BLaER1 (cell line): ENCODE measurements around the gene ZXDA.
"Not testable (repeated sequence)": the region's sequence is repeated elsewhere in the genome, so short reads cannot be mapped to it uniquely, and the experiment has no call there.

Experiments used
- H3K27ac ChIP-seq: shearing (Covaris generic); formaldehyde crosslinking; 2 replicates; pipeline ENCODE4 v1.8.1; 2022
- H3K27me3 ChIP-seq: shearing (Covaris generic); formaldehyde crosslinking; 2 replicates; pipeline ENCODE4 v1.8.1; 2022
- H3K36me3 ChIP-seq: shearing (Covaris generic); formaldehyde crosslinking; 2 replicates; pipeline ENCODE4 v1.8.1; 2022
- H3K4me1 ChIP-seq: shearing (Covaris generic); formaldehyde crosslinking; 2 replicates; pipeline ENCODE4 v1.8.1; 2022
- H3K4me2 ChIP-seq: shearing (Covaris generic); formaldehyde crosslinking; 2 replicates; pipeline ENCODE4 v1.8.1; 2022
- H3K4me3 ChIP-seq: shearing (Covaris generic); formaldehyde crosslinking; 2 replicates; pipeline ENCODE4 v1.8.1; 2022
- H3K9ac ChIP-seq: shearing (Covaris generic); formaldehyde crosslinking; 2 replicates; pipeline ENCODE4 v1.8.1; 2022
- H3K9me3 ChIP-seq: shearing (Covaris generic); formaldehyde crosslinking; 2 replicates; pipeline ENCODE4 v1.8.1; 2022
- H4K20me1 ChIP-seq: shearing (Covaris generic); formaldehyde crosslinking; 2 replicates; pipeline ENCODE4 v1.8.1; 2022
- Cebpa-rat ChIP-seq: shearing (Covaris generic); IDR thresholded peaks from 2 replicates; pipeline ENCODE4 v1.8.1; 2022

Gene ZXDA, protein sequence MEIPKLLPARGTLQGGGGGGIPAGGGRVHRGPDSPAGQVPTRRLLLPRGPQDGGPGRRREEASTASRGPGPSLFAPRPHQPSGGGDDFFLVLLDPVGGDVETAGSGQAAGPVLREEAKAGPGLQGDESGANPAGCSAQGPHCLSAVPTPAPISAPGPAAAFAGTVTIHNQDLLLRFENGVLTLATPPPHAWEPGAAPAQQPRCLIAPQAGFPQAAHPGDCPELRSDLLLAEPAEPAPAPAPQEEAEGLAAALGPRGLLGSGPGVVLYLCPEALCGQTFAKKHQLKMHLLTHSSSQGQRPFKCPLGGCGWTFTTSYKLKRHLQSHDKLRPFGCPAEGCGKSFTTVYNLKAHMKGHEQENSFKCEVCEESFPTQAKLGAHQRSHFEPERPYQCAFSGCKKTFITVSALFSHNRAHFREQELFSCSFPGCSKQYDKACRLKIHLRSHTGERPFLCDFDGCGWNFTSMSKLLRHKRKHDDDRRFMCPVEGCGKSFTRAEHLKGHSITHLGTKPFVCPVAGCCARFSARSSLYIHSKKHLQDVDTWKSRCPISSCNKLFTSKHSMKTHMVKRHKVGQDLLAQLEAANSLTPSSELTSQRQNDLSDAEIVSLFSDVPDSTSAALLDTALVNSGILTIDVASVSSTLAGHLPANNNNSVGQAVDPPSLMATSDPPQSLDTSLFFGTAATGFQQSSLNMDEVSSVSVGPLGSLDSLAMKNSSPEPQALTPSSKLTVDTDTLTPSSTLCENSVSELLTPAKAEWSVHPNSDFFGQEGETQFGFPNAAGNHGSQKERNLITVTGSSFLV

DNA sequence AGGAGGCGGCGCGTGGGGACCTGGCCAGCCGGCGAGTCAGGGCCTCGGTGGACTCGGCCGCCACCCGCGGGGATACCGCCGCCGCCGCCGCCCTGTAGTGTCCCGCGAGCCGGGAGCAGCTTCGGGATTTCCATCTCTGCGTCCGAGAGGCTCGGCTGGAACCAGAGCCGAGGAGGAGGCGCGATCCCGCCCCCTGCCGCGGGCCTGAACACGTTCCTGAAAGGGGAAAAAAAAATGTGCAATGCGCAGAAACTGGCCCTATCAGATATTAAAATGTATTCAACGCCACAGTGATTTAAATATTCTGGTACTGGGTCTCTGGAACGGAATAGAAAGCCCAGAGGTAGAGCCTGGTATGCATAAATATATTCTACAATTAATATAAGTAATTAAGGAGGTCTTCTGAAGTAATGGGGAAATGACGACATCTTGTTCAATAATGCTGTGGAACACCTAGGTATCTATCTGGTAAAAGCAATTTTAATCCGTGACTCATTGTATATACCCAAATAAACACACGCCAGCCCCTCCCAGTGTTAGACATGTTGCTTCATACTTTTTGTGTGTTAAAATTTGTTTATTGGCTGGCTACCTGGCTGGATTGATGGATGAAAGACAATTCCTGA lies at the start of gene ZXDA:
ZXDA (minus strand) TSS at position 172 of the 626 bp plus-strand sequence; CDS start at position 134, 38 bp downstream.
- H3K4me3 ChIP-seq: peak within 1 kb of the TSS; percentile 66
- H3K9ac ChIP-seq: peak within 1 kb of the TSS; percentile 78
- H3K9me3 ChIP-seq, H4K20me1 ChIP-seq, H3K4me1 ChIP-seq, H3K36me3 ChIP-seq, H3K27me3 ChIP-seq: not testable (repeated sequence)
- H3K4me2 ChIP-seq: peak within 1 kb of the TSS; percentile 61
- H3K27ac ChIP-seq: peak within 1 kb of the TSS; percentile 82

DNA sequence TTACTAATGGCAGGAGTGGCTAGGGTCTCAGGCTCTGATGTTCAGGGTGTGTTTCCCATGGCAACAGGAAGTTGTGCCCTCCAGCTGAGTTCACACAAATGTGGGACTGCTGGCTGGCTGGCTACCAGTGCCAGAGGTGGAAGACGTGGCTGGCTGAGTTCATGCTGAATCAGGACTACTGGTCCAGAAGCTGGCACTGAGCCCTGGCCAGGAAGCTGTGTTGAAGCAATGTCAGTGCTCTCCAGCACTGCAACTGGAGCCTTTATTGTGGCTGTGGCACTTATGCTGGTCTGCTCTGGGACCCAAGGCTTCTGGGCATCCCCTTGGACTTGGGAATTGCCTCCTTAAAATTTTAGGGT lies 42.0 kb upstream of the ZXDA start:
- Histone ChIP-seq H3K9me3 (no peaks in the 10 kb centered on the region), H3K27me3 (no peaks in the 10 kb centered on the region), H3K4me3 (peak overlapping the region; percentile 18; the same call in 1 of the 2 replicates), H3K9ac (peak overlapping the region; percentile 77), H3K4me2 (peak overlapping the region; percentile 71), H3K27ac (peak overlapping the region; percentile 93), H3K36me3 (no peaks in the 10 kb centered on the region), H4K20me1 (no peaks in the 10 kb centered on the region), H3K4me1 (peaks cover 31% of the 10 kb centered on the region)
- TF ChIP-seq Cebpa-rat: no peak

DNA sequence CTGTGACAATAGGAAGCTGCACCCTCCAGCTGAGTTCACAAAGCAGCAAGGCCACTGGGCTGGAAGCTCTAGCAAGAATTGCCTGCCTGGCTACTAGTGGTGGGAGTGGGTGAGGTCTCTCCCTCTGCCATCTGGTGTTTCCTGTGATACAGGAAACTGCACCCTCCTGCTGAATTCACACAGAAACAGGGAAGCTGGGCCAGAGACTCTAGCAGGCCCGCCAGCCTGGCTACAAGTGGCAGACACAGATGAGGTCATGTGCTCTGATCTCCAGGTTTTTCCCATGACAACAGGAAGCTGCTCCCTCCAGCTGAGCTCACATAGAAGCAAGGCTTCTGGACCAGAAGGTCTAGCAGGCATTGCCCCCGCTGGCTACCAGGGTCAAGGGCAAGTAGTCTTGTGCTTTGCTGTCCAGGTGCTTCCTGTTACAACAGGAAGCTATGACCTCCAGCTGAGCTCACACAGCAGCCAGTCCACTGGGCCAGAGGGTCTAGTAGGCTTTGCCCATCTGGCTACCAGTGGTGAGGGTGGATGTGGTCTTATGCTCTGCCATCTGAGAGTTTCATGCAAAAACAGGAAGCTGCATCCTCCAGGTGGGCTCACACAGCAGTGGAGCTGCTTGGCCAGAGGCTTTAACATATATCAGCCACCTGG lies 41.5 kb upstream of the ZXDA start:
- Histone ChIP-seq H3K4me1 (peaks cover 31% of the 10 kb centered on the region), H3K9ac (peak overlapping the region; percentile 77), H3K4me2 (peak overlapping the region; percentile 71), H3K27me3 (no peaks in the 10 kb centered on the region), H3K27ac (peak overlapping the region; percentile 93), H3K9me3 (no peaks in the 10 kb centered on the region), H4K20me1 (no peaks in the 10 kb centered on the region), H3K36me3 (no peaks in the 10 kb centered on the region), H3K4me3 (peak overlapping the region; percentile 26; the same call in 1 of the 2 replicates)
- no peak for TF ChIP-seq Cebpa-rat

DNA sequence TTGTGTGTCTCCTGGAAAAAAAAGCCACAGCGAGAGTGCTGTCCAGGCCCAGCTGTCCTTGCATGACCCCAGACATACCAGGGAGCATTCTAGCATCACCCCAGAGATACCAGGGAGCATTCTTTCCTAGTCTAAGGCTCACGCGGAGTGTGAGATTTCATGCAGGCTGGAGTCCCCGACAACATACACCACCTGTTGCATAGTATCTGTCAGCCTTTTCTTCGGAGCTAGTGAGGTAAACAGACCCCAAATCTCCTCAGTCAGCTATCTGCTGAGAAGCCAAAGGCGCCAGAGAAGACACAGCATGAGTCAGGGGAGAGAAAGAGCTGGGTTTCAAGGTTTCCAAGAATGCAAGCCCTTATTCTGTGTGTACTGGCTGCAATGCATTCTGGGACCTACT lies 23.1 kb upstream of the ZXDA start:
- no peaks in the 10 kb centered on the region for H3K36me3 ChIP-seq
- H3K27me3 ChIP-seq: no peaks in the 10 kb centered on the region
- no peak for TF ChIP-seq Cebpa-rat
- peaks cover 4% of the 10 kb centered on the region; the same call in 1 of the 2 replicates for H3K9me3 ChIP-seq
- H3K4me1 ChIP-seq: no peaks in the 10 kb centered on the region
- H3K27ac ChIP-seq: no peak overlapping the region
- no peak overlapping the region for H3K4me3 ChIP-seq
- H4K20me1 ChIP-seq: no peaks in the 10 kb centered on the region
- H3K4me2 ChIP-seq: no peak overlapping the region
- H3K9ac ChIP-seq: no peak overlapping the region

DNA sequence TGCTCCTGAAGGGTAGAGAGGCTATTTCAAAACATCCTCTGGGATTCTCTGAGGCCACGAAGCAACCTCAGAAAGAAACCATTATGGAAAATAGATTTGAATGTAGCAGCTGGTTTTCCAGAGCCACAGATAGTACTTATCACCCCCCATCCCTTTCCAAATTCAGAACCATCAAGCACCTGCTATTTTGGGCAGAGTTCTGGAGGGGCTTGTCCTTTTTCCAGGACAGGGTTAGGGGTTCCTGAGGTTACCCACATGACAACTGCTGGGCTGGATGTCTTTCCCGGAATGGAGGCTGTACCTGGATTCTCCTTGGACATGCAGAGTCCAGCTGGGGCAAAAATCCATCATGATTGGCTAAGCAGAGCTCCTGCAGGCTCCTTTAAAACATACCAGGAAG lies 22.0 kb upstream of the ZXDA start:
- no peak overlapping the region for H3K9ac ChIP-seq
- no peaks in the 10 kb centered on the region for H4K20me1 ChIP-seq
- no peak overlapping the region for H3K4me2 ChIP-seq
- no peak overlapping the region for H3K4me3 ChIP-seq
- no peak for TF ChIP-seq Cebpa-rat
- no peaks in the 10 kb centered on the region for H3K36me3 ChIP-seq
- H3K27me3 ChIP-seq: no peaks in the 10 kb centered on the region
- no peaks in the 10 kb centered on the region for H3K9me3 ChIP-seq
- no peaks in the 10 kb centered on the region for H3K4me1 ChIP-seq
- no peak overlapping the region for H3K27ac ChIP-seq

DNA sequence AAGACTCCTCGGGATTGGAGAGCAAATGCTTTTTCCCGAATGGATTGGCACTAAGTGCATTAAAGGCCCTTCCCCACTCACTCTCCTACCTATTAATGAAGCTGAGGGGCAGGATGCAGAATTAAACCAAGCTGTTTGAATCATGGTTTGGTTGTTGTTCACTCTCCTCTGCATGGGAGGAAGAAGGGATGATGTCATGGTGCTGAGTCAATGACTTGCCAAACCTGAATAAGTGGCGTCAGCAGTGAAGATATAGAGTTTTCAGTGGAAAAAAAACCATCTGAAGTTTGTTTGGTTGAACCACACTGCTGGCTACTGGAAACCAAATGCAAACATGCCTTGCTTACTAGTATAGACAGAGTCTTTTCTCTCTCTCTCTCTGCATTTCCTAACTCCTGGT lies 19.8 kb upstream of the ZXDA start:
- no peak overlapping the region for H3K9ac ChIP-seq
- H3K27me3 ChIP-seq: no peaks in the 10 kb centered on the region
- no peak overlapping the region for H3K4me2 ChIP-seq
- H3K4me1 ChIP-seq: no peaks in the 10 kb centered on the region
- no peak for TF ChIP-seq Cebpa-rat
- no peaks in the 10 kb centered on the region for H4K20me1 ChIP-seq
- no peaks in the 10 kb centered on the region for H3K36me3 ChIP-seq
- no peak overlapping the region for H3K27ac ChIP-seq
- H3K4me3 ChIP-seq: no peak overlapping the region
- H3K9me3 ChIP-seq: no peaks in the 10 kb centered on the region

DNA sequence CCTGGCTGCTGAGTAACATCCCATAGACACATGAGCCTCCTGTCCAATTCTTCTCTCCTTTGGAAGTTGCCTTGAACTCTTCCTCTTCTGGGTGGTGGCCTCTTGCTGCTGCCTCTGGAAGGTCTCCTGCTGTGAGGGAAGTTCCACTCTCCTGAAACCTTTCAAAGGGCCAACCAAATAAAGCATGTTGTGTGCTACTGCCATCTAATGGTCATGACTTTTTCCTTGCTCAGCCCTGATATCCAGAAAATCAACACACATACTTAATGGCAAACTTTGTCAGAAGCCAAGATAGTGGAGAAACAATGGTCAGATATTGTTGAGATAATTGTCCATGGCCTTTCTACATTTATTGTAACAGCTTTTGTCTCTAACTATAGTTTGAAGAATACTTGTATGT lies 19.1 kb upstream of the ZXDA start:
- Histone ChIP-seq H3K9ac (no peak overlapping the region), H3K4me2 (no peak overlapping the region), H4K20me1 (no peaks in the 10 kb centered on the region), H3K27me3 (no peaks in the 10 kb centered on the region), H3K36me3 (no peaks in the 10 kb centered on the region), H3K4me3 (no peak overlapping the region), H3K9me3 (no peaks in the 10 kb centered on the region), H3K27ac (no peak overlapping the region), H3K4me1 (no peaks in the 10 kb centered on the region)
- no peak for TF ChIP-seq Cebpa-rat

DNA sequence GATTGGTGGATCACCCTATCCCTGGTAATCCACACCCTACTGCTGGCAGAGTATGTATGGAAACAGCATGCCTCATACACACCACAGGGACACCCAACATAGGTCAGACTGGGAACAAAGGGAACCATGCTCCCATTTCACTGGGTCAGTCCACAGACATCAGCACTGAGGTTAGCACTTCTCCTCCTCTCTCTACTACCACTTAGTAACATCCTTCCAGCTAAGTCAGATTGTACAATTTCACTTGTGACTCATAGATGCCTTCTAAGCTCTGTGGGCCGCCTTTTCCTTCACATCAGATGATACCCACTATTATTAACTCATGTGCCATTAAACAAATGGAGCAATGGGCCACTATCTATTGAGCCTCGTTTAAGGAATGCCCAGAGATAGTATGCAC lies 15.5 kb upstream of the ZXDA start:
- Histone ChIP-seq H3K9me3 (no peaks in the 10 kb centered on the region), H4K20me1 (no peaks in the 10 kb centered on the region), H3K27ac (no peak overlapping the region), H3K4me3 (no peak overlapping the region), H3K27me3 (peaks cover 5% of the 10 kb centered on the region; the same call in 1 of the 2 replicates), H3K9ac (no peak overlapping the region), H3K4me2 (no peak overlapping the region), H3K36me3 (no peaks in the 10 kb centered on the region), H3K4me1 (no peaks in the 10 kb centered on the region)
- TF ChIP-seq Cebpa-rat: no peak

DNA sequence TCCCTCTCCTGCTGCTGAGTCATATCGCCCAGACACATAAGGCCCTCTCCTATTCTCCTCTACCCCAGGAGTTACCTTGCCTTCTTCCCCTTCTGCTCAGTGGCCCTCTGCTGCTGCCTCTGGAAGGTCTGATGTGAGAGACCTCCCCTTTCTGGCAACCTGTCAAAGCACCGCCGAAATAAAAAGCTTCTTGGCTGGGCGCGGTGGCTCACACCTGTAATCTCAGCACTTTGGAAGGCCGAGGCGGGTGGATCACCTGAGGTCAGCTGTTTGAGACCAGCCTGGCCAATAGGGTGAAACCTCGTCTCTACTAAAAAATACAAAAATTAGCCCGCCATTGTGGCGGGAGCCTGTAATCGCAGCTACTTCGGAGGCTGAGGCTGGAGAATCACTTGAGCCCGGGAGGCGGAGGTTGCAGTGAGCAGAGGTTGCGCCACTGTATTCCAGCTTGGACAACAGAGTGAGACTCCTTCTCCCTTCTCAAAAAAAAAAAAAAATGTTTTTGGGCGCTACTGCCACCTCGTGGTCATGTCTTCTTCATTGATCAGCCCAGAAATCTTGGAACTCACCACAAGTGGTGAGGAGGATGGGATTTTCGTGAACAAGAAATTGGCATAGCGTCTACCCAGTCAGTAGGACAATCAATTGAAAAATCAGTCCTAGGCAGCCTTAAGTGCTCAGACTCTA lies 8.6 kb upstream of the ZXDA start:
- Histone ChIP-seq H3K27ac (no peak overlapping the region), H3K4me3 (no peak overlapping the region), H3K9ac (no peak overlapping the region), H3K36me3 (no peaks in the 10 kb centered on the region), H4K20me1 (no peaks in the 10 kb centered on the region), H3K9me3 (no peaks in the 10 kb centered on the region), H3K27me3 (peaks cover 10% of the 10 kb centered on the region; the same call in 1 of the 2 replicates), H3K4me1 (no peaks in the 10 kb centered on the region), H3K4me2 (no peak overlapping the region)
- TF ChIP-seq Cebpa-rat: no peak
